Osteoblast (primary cell): ENCODE data around the gene TPST2. TPM values are rescaled to one million over a fixed set of nuclear protein-coding genes. Genes with fewer than 3 reads are reported as not detected.

ENCODE experiments used
- small RNA-seq: library from RNA; depleted of rRNA; stranded (forward); fragments of <200 nt; gene quantifications from one replicate; pipeline ENCODE3, GENCODE V24; 2012
- total RNA-seq: library from RNA; depleted of rRNA; stranded (reverse); fragments of >200 nt; gene quantifications from 2 replicates; pipeline ENCODE4 v1.2.3, GENCODE V29; 2012

Gene TPST2
- total RNA-seq, 1 donor, result 98.4 TPM

Small RNA genes within 50 kb of the gene (small RNA-seq; reads per million reads assigned to genes)
- 18.2 reads per million, percentile 94 among the genes with 10 or more reads in this experiment for gene MIR548J

Other genes starting within 250 kb of the TPST2 start
- 3.2 and 6.2 TPM in 2 replicates for gene ASPHD2, start 160.9 kb downstream of the TPST2 start, total RNA-seq
- 47.4 and 47.7 TPM in 2 replicates for gene HPS4, start 106.3 kb downstream of the TPST2 start, total RNA-seq
- gene SRRD, start 106.3 kb downstream of the TPST2 start, total RNA-seq, result 9.7 and 11.2 TPM in 2 replicates
- gene TFIP11, start 77.7 kb downstream of the TPST2 start, total RNA-seq, result 34.7 and 41.0 TPM in 2 replicates
- not detected in 2 replicates for gene CRYBB1, start 27.9 kb upstream of the TPST2 start, total RNA-seq
- not detected in 2 replicates for gene CRYBA4, start 31.8 kb upstream of the TPST2 start, total RNA-seq
- 1.8 TPM in 2 replicates for gene MIAT, start 67.5 kb upstream of the TPST2 start, total RNA-seq